Gastroesophageal sphincter (tissue), 4 donors: ENCODE measurements around the gene ZNF526. TPM values are rescaled to one million over a fixed set of nuclear protein-coding genes. Genes with fewer than 3 reads are reported as not detected.

Experiments
- ATAC-seq: fragments of 150-250 bp; one replicate; pipeline ENCODE4 v1.9.1; 2016; ENCODE audit warnings: mild to moderate bottlenecking, moderate library complexity
- H3K27ac ChIP-seq, 4 donors: fragments of 200-600 bp; sonication (generic) in 3 of 4; 1 replicate in 3 of 4; 2 replicates in 1 of 4; pipeline ENCODE4 v1.5.1; 2016 to 2019
- H3K27me3 ChIP-seq: fragments of 200-600 bp; sonication (generic); one replicate; pipeline ENCODE4 v1.5.1; 2019
- H3K36me3 ChIP-seq, 2 donors: fragments of 200-600 bp; sonication (generic); one replicate each; pipeline ENCODE4 v1.5.1; 2019; ENCODE audit warnings: control low read depth in 1 of 2
- H3K4me1 ChIP-seq, 3 donors: fragments of 200-600 bp; sonication (generic); 1 replicate in 2 of 3; 2 replicates in 1 of 3; pipeline ENCODE4 v1.5.1; 2016 to 2019; ENCODE audit warnings: control low read depth in 2 of 3
- H3K4me3 ChIP-seq, 2 donors: fragments of 200-600 bp; sonication (generic); one replicate each; pipeline ENCODE4 v1.5.1; 2019; ENCODE audit warnings: mild to moderate bottlenecking in 1 of 2, moderate library complexity in 1 of 2
- H3K9me3 ChIP-seq, 3 donors: fragments of 200-600 bp; sonication (generic); one replicate each; pipeline ENCODE4 v1.5.1; 2017 to 2019; ENCODE audit warnings: control low read depth in 2 of 3
- CTCF ChIP-seq, 4 experiments: fragments of 200-600 bp in 2 of 4; fragments of 450-650 bp in 2 of 4; sonication (generic) in 1 of 4; IDR thresholded peaks; one replicate each; pipeline ENCODE4 v1.5.1; 2017 to 2019; ENCODE audit warnings: antibody characterized with exemption in 4 of 4, mild to moderate bottlenecking in 2 of 4, moderate library complexity in 2 of 4
- EP300 ChIP-seq: sonication (generic); formaldehyde crosslinking; IDR thresholded peaks from one replicate; pipeline ENCODE4 v1.6.1; 2017; ENCODE audit warnings: antibody characterized with exemption, mild to moderate bottlenecking
- POLR2A ChIP-seq, 2 donors: fragments of 450-650 bp; IDR thresholded peaks; one replicate each; pipeline ENCODE4 v1.6.1; 2017; ENCODE audit warnings: antibody characterized with exemption in 2 of 2, mild to moderate bottlenecking in 2 of 2, moderate library complexity in 1 of 2
- POLR2AphosphoS5 ChIP-seq: sonication (generic); formaldehyde crosslinking; IDR thresholded peaks from one replicate; pipeline ENCODE4 v1.6.1; 2017; ENCODE audit warnings: antibody characterized with exemption
- WGBS, 2 donors: methylation state at CpG; one replicate each; pipeline ENCODE4 v1.1.5; 2018; ENCODE audit warnings: low coverage in 1 of 2; 5-methylcytosine and 5-hydroxymethylcytosine counted together
- total RNA-seq, 4 donors: library from RNA; depleted of rRNA; stranded (reverse); fragments of >200 nt; gene quantifications; one replicate each; pipeline ENCODE4 v1.1.0, GENCODE V29; 2016

Gene ZNF526
- total RNA-seq, 4 donors from 2014 or later = 4.6 to 10.4 (median 7.8) TPM

GRCh38 chr19:42216653-42217519 is 3.2 kb upstream of the ZNF526 start:
- Histone ChIP-seq H3K4me3 (peak overlapping the region; percentile 61 to 68), H3K27ac (peak overlapping the region; percentile 39 to 92 (median 84)), H3K27me3 (no peaks in the 10 kb centered on the region), H3K9me3 (no peaks in the 10 kb centered on the region), H3K4me1 (peaks cover 0 to 80% (median 23%) of the 10 kb centered on the region in 3 donors), H3K36me3 (peaks cover 0 to 35% of the 10 kb centered on the region in 2 donors)
- TF ChIP-seq CTCF (IDR thresholded peaks at IDR 0.05) (no peak), POLR2AphosphoS5 (no peak), POLR2A (IDR thresholded peaks at IDR 0.05) (no peak), EP300 (no peak)
- peak; percentile 6 for ATAC-seq
- 0 to 20% methylated on average over 1 to 2 of the region's 79 CpGs for WGBS, 2 donors

- peak within 1 kb of the TSS; percentile 61 to 68 for H3K4me3 ChIP-seq
- peaks cover 0 to 86% (median 23%) of the 10 kb centered on the region in 3 donors for H3K4me1 ChIP-seq
- H3K27me3 ChIP-seq = no peaks in the 10 kb centered on the region
- TF ChIP-seq CTCF (IDR thresholded peaks at IDR 0.05) = peak in 1 of 4 experiments; percentile 23
- peak; percentile 50 for TF ChIP-seq POLR2AphosphoS5
- TF ChIP-seq POLR2A (IDR thresholded peaks at IDR 0.05) = peak; percentile 9 to 58
- TF ChIP-seq EP300 = no peak
- peak within 1 kb of the TSS; percentile 39 to 92 (median 84) for H3K27ac ChIP-seq
- WGBS, 2 donors = 7 to 33% methylated on average over 16 to 38 of the region's 57 CpGs
- no peaks in the 10 kb centered on the region for H3K9me3 ChIP-seq
- peaks cover 0 to 26% of the 10 kb centered on the region in 2 donors for H3K36me3 ChIP-seq
- ATAC-seq = peak; percentile 90
Observed at GRCh38 chr19:42217520-42218437, 2.3 kb upstream of the ZNF526 start, which contains the start of gene DEDD2. DEDD2 (minus strand) TSS chr19:42217677; CDS start chr19:42217007, 670 bp downstream.

- Histone ChIP-seq H3K4me3 (peak overlapping the region; percentile 85 to 86), H3K27ac (peak overlapping the region in 3 of 4 donors; percentile 82 to 92 (median 86)), H3K27me3 (no peaks in the 10 kb centered on the region), H3K36me3 (peaks cover 0 to 18% of the 10 kb centered on the region in 2 donors), H3K4me1 (peaks cover 0 to 57% (median 22%) of the 10 kb centered on the region in 3 donors), H3K9me3 (no peaks in the 10 kb centered on the region)
- TF ChIP-seq POLR2A (IDR thresholded peaks at IDR 0.05) (no peak), POLR2AphosphoS5 (no peak), CTCF (IDR thresholded peaks at IDR 0.05) (no peak), EP300 (no peak)
- WGBS, 2 donors = 0% methylated on average over 5 to 6 of the region's 6 CpGs
- ATAC-seq = no peak
Observed at GRCh38 chr19:42220751-42221097, 612 bp downstream of the ZNF526 start.

- 87% methylated on average over 4 of the region's 37 CpGs; no CpG with 5 or more reads in 1 of the 2 donors for WGBS, 2 donors
- H3K36me3 ChIP-seq = peaks cover 0 to 62% of the 10 kb centered on the region in 2 donors
- no peak overlapping the region for H3K4me3 ChIP-seq
- TF ChIP-seq EP300 (no peak), POLR2AphosphoS5 (no peak), POLR2A (IDR thresholded peaks at IDR 0.05) (no peak), CTCF (IDR thresholded peaks at IDR 0.05) (no peak)
- peaks cover 0 to 32% (median 11%) of the 10 kb centered on the region in 3 donors for H3K4me1 ChIP-seq
- no peaks in the 10 kb centered on the region for H3K9me3 ChIP-seq
- H3K27me3 ChIP-seq = no peaks in the 10 kb centered on the region
- H3K27ac ChIP-seq = no peak overlapping the region
- ATAC-seq = no peak
Observed at GRCh38 chr19:42224940-42225717, 5.0 kb downstream of the ZNF526 start.
